Glutamatergic neuron (in vitro differentiated cells): ENCODE results near the gene GALNT3. TPM values are rescaled to one million over a fixed set of nuclear protein-coding genes. Genes with fewer than 3 reads are reported as not detected.

Experiments
- DNase-seq: peaks from one replicate; pipeline ENCODE4 v3.0.0; 2022
- H3K27ac Mint-ChIP-seq: one replicate; pipeline ENCODE4 v1.8.0; 2020; ENCODE audit warnings: mild to moderate bottlenecking, mixed read lengths, inconsistent platforms; ENCODE audit not compliant: unreplicated experiment
- H3K27me3 Mint-ChIP-seq: one replicate; pipeline ENCODE4 v1.8.0; 2020; ENCODE audit warnings: mild to moderate bottlenecking, moderate library complexity, mixed read lengths, inconsistent platforms; ENCODE audit not compliant: unreplicated experiment
- H3K36me3 Mint-ChIP-seq: one replicate; pipeline ENCODE4 v1.8.0; 2020; ENCODE audit warnings: mild to moderate bottlenecking, mixed read lengths, inconsistent platforms; ENCODE audit not compliant: unreplicated experiment
- H3K4me1 Mint-ChIP-seq: one replicate; pipeline ENCODE4 v1.8.0; 2020; ENCODE audit warnings: mild to moderate bottlenecking, low read depth, mixed read lengths, inconsistent platforms; ENCODE audit not compliant: unreplicated experiment
- H3K4me3 Mint-ChIP-seq: one replicate; pipeline ENCODE4 v1.8.0; 2020; ENCODE audit warnings: mild to moderate bottlenecking, mixed read lengths, inconsistent platforms; ENCODE audit not compliant: unreplicated experiment
- H3K9me3 Mint-ChIP-seq: one replicate; pipeline ENCODE4 v1.8.0; 2020; ENCODE audit warnings: mild to moderate bottlenecking, moderate library complexity, mixed read lengths, inconsistent platforms; ENCODE audit not compliant: unreplicated experiment
- total RNA-seq: library from RNA; stranded (reverse); fragmentation: NEBNext Ultra II Directional; extraction: Animal tissue kit (Norgen Biotek cat#: 25700); gene quantifications from one replicate; pipeline ENCODE4 v1.2.1, GENCODE V29; 2021; ENCODE audit not compliant: unreplicated experiment
- TF ChIP-seq, protein P1 (sequence below): fragments of 200-600 bp; sonication (generic); IDR thresholded peaks from one replicate; pipeline ENCODE4 v1.5.0; 2021; ENCODE audit not compliant: partially characterized antibody, unreplicated experiment

The GALNT3 gene
- total RNA-seq, 1 donor from 2014 or later: 1.3 TPM

DNA sequence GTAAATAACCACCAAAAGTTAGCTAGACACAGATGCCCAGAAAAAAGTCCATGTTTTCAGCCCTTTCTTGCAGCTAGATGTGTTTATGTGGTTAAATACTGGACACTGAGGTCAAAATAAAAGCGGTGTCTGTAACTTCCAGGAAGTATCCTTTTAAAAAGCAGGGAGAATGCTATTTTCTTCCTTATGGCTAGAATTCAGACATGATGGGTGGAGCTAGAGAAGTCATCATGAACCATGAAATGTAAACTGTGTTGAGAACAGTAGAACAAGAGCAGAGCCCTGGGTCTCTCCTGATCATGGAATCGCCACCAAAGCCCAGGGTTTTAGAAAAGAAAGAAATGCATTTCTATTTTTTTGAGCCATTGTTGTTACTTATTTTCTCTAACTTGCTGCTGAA lies 41.3 kb upstream of the GALNT3 start:
- H3K36me3 Mint-ChIP-seq: no peaks in the 10 kb centered on the region
- no peak overlapping the region for H3K27ac Mint-ChIP-seq
- H3K4me1 Mint-ChIP-seq: no peaks in the 10 kb centered on the region
- no peak for DNase-seq
- no peak overlapping the region for H3K4me3 Mint-ChIP-seq
- TF ChIP-seq, protein P1, sequence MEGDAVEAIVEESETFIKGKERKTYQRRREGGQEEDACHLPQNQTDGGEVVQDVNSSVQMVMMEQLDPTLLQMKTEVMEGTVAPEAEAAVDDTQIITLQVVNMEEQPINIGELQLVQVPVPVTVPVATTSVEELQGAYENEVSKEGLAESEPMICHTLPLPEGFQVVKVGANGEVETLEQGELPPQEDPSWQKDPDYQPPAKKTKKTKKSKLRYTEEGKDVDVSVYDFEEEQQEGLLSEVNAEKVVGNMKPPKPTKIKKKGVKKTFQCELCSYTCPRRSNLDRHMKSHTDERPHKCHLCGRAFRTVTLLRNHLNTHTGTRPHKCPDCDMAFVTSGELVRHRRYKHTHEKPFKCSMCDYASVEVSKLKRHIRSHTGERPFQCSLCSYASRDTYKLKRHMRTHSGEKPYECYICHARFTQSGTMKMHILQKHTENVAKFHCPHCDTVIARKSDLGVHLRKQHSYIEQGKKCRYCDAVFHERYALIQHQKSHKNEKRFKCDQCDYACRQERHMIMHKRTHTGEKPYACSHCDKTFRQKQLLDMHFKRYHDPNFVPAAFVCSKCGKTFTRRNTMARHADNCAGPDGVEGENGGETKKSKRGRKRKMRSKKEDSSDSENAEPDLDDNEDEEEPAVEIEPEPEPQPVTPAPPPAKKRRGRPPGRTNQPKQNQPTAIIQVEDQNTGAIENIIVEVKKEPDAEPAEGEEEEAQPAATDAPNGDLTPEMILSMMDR: no peak
- H3K9me3 Mint-ChIP-seq: peaks cover 1% of the 10 kb centered on the region
- no peaks in the 10 kb centered on the region for H3K27me3 Mint-ChIP-seq

DNA sequence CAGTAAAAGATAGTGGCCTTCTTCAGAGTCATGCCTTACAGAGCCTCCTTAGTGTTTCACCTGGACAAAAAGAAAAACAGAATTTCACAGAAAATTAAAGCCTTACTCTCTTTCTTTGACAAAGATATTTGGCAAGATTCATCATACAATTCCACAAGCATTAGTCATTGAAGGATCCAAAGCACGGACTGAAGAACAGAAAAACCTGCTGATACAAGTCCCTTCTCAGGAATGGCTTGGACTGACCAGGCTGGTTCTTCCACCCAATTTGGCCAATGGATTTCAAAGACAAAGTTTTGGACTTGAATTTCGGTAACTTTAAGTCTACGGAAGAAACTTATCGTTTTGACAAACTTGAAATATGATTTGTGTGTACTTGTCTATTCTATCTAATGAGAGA lies 39.1 kb upstream of the GALNT3 start:
- H3K27me3 Mint-ChIP-seq: no peaks in the 10 kb centered on the region
- H3K36me3 Mint-ChIP-seq: no peaks in the 10 kb centered on the region
- no peak for DNase-seq
- TF ChIP-seq, protein P1: no peak
- peaks cover 1% of the 10 kb centered on the region for H3K9me3 Mint-ChIP-seq
- no peak overlapping the region for H3K4me3 Mint-ChIP-seq
- no peak overlapping the region for H3K27ac Mint-ChIP-seq
- H3K4me1 Mint-ChIP-seq: no peaks in the 10 kb centered on the region

DNA sequence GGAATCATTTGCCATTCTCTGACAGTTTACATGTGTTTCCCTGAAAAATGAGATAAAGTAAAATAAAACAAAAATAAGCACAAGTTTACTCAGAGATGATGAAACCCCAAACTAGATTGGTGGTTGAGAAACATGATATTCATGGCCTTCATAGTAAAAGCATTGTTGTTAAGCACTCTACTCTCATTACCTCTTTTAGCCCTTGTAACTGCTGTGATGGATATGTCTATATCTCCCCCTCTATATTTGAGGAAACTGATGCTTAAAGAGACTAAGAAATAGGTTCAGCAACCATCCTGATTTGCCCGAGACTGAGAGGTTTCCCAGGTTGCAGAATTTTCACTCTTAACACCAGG lies 33.9 kb upstream of the GALNT3 start:
- Mint-ChIP-seq H3K36me3 (no peaks in the 10 kb centered on the region), H3K4me3 (no peak overlapping the region), H3K4me1 (no peaks in the 10 kb centered on the region), H3K9me3 (no peaks in the 10 kb centered on the region), H3K27me3 (no peaks in the 10 kb centered on the region), H3K27ac (no peak overlapping the region)
- TF ChIP-seq, protein P1: no peak
- no peak for DNase-seq

DNA sequence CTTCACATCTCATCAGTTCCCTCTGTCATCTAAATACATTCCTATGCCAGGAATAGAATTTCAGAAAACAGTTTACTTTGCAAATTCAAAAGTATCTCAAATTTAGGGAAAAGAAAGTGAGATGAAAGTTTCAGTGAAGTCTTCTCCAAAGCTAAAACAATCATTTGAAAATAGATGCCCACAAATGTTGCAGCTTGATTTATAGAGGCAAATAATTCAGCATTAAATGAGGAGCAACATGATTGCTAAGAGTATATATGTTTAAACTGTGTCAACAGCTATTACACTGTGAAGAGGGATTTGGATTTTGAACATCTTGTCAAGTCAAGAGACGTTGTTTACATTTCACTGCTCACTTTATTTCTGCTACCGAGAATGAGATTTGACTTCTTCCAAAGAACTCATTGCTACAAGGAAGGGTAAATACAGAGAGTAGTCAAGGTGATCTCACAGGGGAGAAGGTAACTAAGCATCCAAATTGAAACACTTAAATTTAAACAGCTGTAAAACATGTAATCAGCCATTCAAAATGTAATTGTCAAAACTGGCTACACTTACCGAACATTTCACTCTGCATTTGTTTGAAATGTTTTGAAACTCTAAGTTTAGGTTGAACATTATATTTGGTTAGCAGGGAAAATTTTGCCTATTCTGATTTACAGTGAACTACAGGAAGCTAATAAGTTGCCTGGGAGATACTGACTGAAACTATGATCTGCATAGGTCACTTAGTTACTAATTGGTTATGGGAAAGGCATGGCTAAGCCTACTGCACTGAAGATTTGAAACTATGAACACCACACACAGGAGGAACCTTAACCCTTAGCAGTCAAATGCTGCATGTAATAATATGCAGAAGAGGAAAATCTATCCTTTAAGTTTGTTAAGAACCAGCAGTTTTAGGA lies 33.2 kb upstream of the GALNT3 start:
- TF ChIP-seq, protein P1: no peak
- Mint-ChIP-seq H3K27ac (no peak overlapping the region), H3K27me3 (no peaks in the 10 kb centered on the region), H3K36me3 (no peaks in the 10 kb centered on the region), H3K9me3 (no peaks in the 10 kb centered on the region), H3K4me1 (no peaks in the 10 kb centered on the region), H3K4me3 (no peak overlapping the region)
- DNase-seq: no peak

DNA sequence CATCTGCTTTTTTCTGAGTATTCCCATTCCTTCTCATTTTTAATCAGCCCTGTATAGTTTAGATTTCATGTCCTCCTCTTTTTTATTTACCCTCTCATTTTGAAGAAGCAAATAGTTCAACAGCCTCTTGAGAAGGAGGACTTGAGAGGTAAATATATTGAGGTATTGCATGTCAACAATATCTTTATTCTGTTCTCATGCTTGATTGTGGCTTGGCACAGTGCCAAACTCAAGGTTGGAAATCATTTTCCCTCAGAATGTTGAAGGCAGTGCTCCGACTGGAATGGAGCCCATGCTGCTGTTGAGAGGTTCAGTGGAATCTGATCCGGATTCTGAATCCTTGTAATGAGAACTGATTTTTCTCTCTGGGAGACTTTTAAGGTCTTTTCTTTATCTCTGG lies 31.0 kb upstream of the GALNT3 start:
- no peak for DNase-seq
- H3K27me3 Mint-ChIP-seq: no peaks in the 10 kb centered on the region
- H3K36me3 Mint-ChIP-seq: no peaks in the 10 kb centered on the region
- no peak overlapping the region for H3K4me3 Mint-ChIP-seq
- no peaks in the 10 kb centered on the region for H3K4me1 Mint-ChIP-seq
- TF ChIP-seq, protein P1: no peak
- H3K27ac Mint-ChIP-seq: no peak overlapping the region
- no peaks in the 10 kb centered on the region for H3K9me3 Mint-ChIP-seq
